GM12878 (cell line): ENCODE data around the gene DNMT3B. TPM values are rescaled to one million over a fixed set of nuclear protein-coding genes. Genes with fewer than 3 reads are reported as not detected.

Experiments used
- ATAC-seq: fragments of 200-7000 bp; cut with Tn5 transposase; 3 replicates; pipeline ENCODE4 v1.9.1; 2020; ENCODE audit warnings: mild to moderate bottlenecking, moderate library complexity
- BruUV-seq: library from RNA; stranded (reverse); fragments of 400-500 nt; replicated peaks from 2 replicates; lab custom pipeline; 2021; lab: Mats Ljungman, UMichigan
- CTCF ChIA-PET: fragments of 300-600 bp; sonication (Branson Sonifier 250); formaldehyde crosslinking; extraction: SDS; loops from one replicate; lab custom pipeline; 2021; ENCODE audit warnings: inconsistent platforms; lab: Yijun Ruan, JAX
- POLR2A ChIA-PET: fragments of 350-600 bp; formaldehyde crosslinking; extraction: SDS; loops from one replicate; lab custom pipeline; 2021; ENCODE audit warnings: inconsistent platforms; lab: Charles Lee
- RAD21 ChIA-PET: fragments of 300-600 bp; sonication (Branson Sonifier 250); formaldehyde crosslinking; loops from one replicate; lab custom pipeline; 2023; ENCODE audit warnings: antibody characterized with exemption; ENCODE audit not compliant: unreplicated experiment; lab: Charles Lee
- SMC1A ChIA-PET: fragments of 300-600 bp; sonication (Branson Sonifier 250); formaldehyde crosslinking; loops from one replicate; lab custom pipeline; 2023; ENCODE audit not compliant: unreplicated experiment, uncharacterized antibody; lab: Charles Lee
- DNase-seq: peaks from one replicate; pipeline ENCODE4 v3.0.0-alpha.2; 2011; ENCODE audit warnings: low read depth, low spot score
- FAIRE-seq: peaks from 3 replicates; lab custom pipeline; 2011; peaks lifted over from hg19 to GRCh38; lab: Jason Lieb, UNC
- H2AFZ ChIP-seq: 2 replicates; pipeline ENCODE4 v1.6.0; 2011; ENCODE audit warnings: low read depth, low read length, control low read depth; ENCODE audit not compliant: control insufficient read depth
- H3K27ac ChIP-seq: 2 replicates; pipeline ENCODE4 v1.5.1; 2011; ENCODE audit warnings: control low read depth; ENCODE audit not compliant: control insufficient read depth, insufficient read depth
- H3K27me3 ChIP-seq, 2 experiments: replicated peaks in 1 of 2; 2 replicates each; pipeline versions ENCODE4 v1.6.0 to v1.6.1; 2011; ENCODE audit warnings: low read length in 1 of 2; ENCODE audit not compliant: control insufficient read depth in 2 of 2, insufficient read depth in 2 of 2
- H3K36me3 ChIP-seq, 2 experiments: 2 replicates each; pipeline ENCODE4 v1.5.1; 2011; ENCODE audit warnings: low read length in 1 of 2; ENCODE audit not compliant: control insufficient read depth in 2 of 2, insufficient read depth in 2 of 2
- H3K4me1 ChIP-seq: 2 replicates; pipeline ENCODE4 v1.6.1; 2011; ENCODE audit warnings: mild to moderate bottlenecking, low read length, moderate library complexity, mixed read lengths; ENCODE audit not compliant: control insufficient read depth, insufficient read depth
- H3K4me2 ChIP-seq: 2 replicates; pipeline ENCODE4 v1.6.0; 2011; ENCODE audit warnings: control low read depth; ENCODE audit not compliant: control insufficient read depth, insufficient read depth
- H3K4me3 ChIP-seq: fragments of 200-600 bp; sonication (generic); 2 replicates; pipeline ENCODE4 v1.5.1; 2016
- H3K79me2 ChIP-seq: 2 replicates; pipeline ENCODE4 v1.6.0; 2011; ENCODE audit warnings: low read length; ENCODE audit not compliant: control insufficient read depth, insufficient read depth
- H3K9ac ChIP-seq: 2 replicates; pipeline ENCODE4 v1.8.0; 2011; ENCODE audit warnings: low read length, control low read depth, mixed read lengths; ENCODE audit not compliant: control insufficient read depth, insufficient read depth
- H3K9me3 ChIP-seq: replicated peaks from 3 replicates; pipeline ENCODE4 v1.5.1; 2011; ENCODE audit warnings: mild to moderate bottlenecking, low read length; ENCODE audit not compliant: control insufficient read depth, insufficient read depth
- H4K20me1 ChIP-seq: 2 replicates; pipeline ENCODE4 v1.6.0; 2011; ENCODE audit not compliant: control insufficient read depth, insufficient read depth
- ATF2 ChIP-seq: IDR thresholded peaks from 2 replicates; pipeline ENCODE4 v1.6.1; 2012; ENCODE audit warnings: low read length, inconsistent platforms
- EP300 ChIP-seq, 2 experiments: fragments of 150-350 bp in 1 of 2; IDR thresholded peaks; 2 replicates each; pipeline ENCODE4 v1.6.1; 2011 to 2012; ENCODE audit warnings: low read depth in 2 of 2, low read length in 2 of 2, borderline replicate concordance in 1 of 2, improper control_type of control experiment in 1 of 2, inconsistent platforms in 1 of 2; ENCODE audit not compliant: control insufficient read depth in 1 of 2
- ESRRA ChIP-seq: IDR thresholded peaks from 2 replicates; pipeline ENCODE4 v1.6.1; 2012; ENCODE audit warnings: mild to moderate bottlenecking, low read length, improper control_type of control experiment
- IKZF2 ChIP-seq, 2 experiments: fragments of 450-650 bp; IDR thresholded peaks; 2 replicates each; pipeline ENCODE4 v1.6.1; 2017; ENCODE audit warnings: mild to moderate bottlenecking in 2 of 2, moderate library complexity in 2 of 2
- LARP7 ChIP-seq: fragments of 450-650 bp; IDR thresholded peaks from 2 replicates; pipeline ENCODE4 v1.6.1; 2017; ENCODE audit warnings: mild to moderate bottlenecking
- SMAD1 ChIP-seq: fragments of 450-650 bp; IDR thresholded peaks from 2 replicates; pipeline ENCODE4 v1.6.1; 2018; ENCODE audit warnings: mild to moderate bottlenecking, low read depth; ENCODE audit not compliant: partially characterized antibody
- SMARCA5 ChIP-seq: fragments of 450-650 bp; IDR thresholded peaks from 2 replicates; pipeline ENCODE4 v1.6.1; 2017; ENCODE audit warnings: mild to moderate bottlenecking
- ZNF24 ChIP-seq: fragments of 450-650 bp; IDR thresholded peaks from 2 replicates; pipeline ENCODE4 v1.6.1; 2017; ENCODE audit warnings: antibody characterized with exemption, mild to moderate bottlenecking
- ZNF687 ChIP-seq: fragments of 450-650 bp; IDR thresholded peaks from 2 replicates; pipeline ENCODE4 v1.6.1; 2017; ENCODE audit warnings: mild to moderate bottlenecking, moderate library complexity
- WGBS: methylation state at CpG from one replicate; pipeline ENCODE4 v1.1.6; 2016; ENCODE audit warnings: low lambda C conversion rate; ENCODE audit not compliant: insufficient replicate concordance, insufficient coverage; ENCODE audit errors: missing lambda C conversion rate; 5-methylcytosine and 5-hydroxymethylcytosine counted together
- in situ Hi-C: fragments of 300-500 bp; cut with MboI; formaldehyde crosslinking; loops from 9 replicates; pipeline ENCODE4 v1.14.3; 2018; ENCODE audit warnings: mixed read lengths
- intact Hi-C: fragments of 100-400 bp; cut with micrococcal nuclease; formaldehyde crosslinking; loops from one replicate; pipeline ENCODE4 v1.14.2; 2022; ENCODE audit not compliant: unreplicated experiment
- polyA plus RNA-seq, 11 experiments: library from polyadenylated mRNA; depleted of rRNA in 4 of 11; unstranded in 6 of 11; stranded (reverse) in 5 of 11; fragments of >200 nt; fragmentation: Nextera tagmentation in 4 of 11; fragmentation: Illumina TruSeq in 1 of 11; extraction: Ambion mirVana in 4 of 11; extraction: Trizol in 1 of 11; gene quantifications; 1 replicate in 1 of 11; 2 replicates in 10 of 11; pipeline versions ENCODE4 v1.2.1 to v1.2.3, GENCODE V29; 2011 to 2016; ENCODE audit warnings: inconsistent platforms in 2 of 11, missing spikeins in 2 of 11, low read depth in 1 of 11
- total RNA-seq, 4 experiments: library from RNA; depleted of rRNA in 3 of 4; stranded (reverse); fragments of >200 nt in 3 of 4; fragmentation: Illumina TruSeq in 1 of 4; extraction: Trizol in 1 of 4; gene quantifications; 2 replicates each; pipeline versions ENCODE4 v1.2.1 to v1.2.3, GENCODE V29; 2013 to 2021

DNMT3B gene
- total and polyA plus RNA-seq, 10 of the 15 experiments (the other 5 are each of a cell fraction or from before 2014, with no cell fraction given): 0.23 to 1.9 (median 1.1) TPM

- no peak overlapping the region for H3K4me3 ChIP-seq
- TF ChIP-seq IKZF2 (IDR thresholded peaks at IDR 0.05): no peak
- TF ChIP-seq SMAD1: no peak
- no peaks in the 10 kb centered on the region for H3K79me2 ChIP-seq
- WGBS: 65% methylated on average over 6 of the region's 6 CpGs
- in situ Hi-C loops: no loop called here
- FAIRE-seq (no peak), DNase-seq (no peak), ATAC-seq (no peak)
- no peaks in the 10 kb centered on the region for H3K9me3 ChIP-seq
- SMC1A ChIA-PET: interaction anchor here (0.7 kb wide), 1 partner anchor 10 kb away, joined by 3 read pairs; no protein-coding TSS in a partner anchor
- H3K9ac ChIP-seq: no peak overlapping the region
- no peaks in the 10 kb centered on the region for H4K20me1 ChIP-seq
- H3K27me3 ChIP-seq: no peaks in the 10 kb centered on the region; a peak in 1 of 4 replicates
- no peak overlapping the region for H3K27ac ChIP-seq
- intact Hi-C loops: no loop called here
- BruUV-seq: no TSS peak
- H3K4me1 ChIP-seq: no peaks in the 10 kb centered on the region
- POLR2A ChIA-PET: interaction anchor here (1.0 kb wide), 1 partner anchor 8 kb away, joined by 3 read pairs; no protein-coding TSS in a partner anchor
- RAD21 ChIA-PET: no interaction called here
- no peak overlapping the region for H2AFZ ChIP-seq
- no peaks in the 10 kb centered on the region for H3K36me3 ChIP-seq
- CTCF ChIA-PET: no interaction called here
- H3K4me2 ChIP-seq: no peak overlapping the region
These were observed 49.7 kb downstream of the DNMT3B start for GRCh38 chr20:32811886-32812285.

GRCh38 chr20:32819992-32820697 is 58.0 kb downstream of the DNMT3B start:
- RAD21 ChIA-PET: interaction anchor here (1.3 to 2.8 kb wide), 3 partner anchors 25 to 30 kb away, joined by 3 to 14 read pairs (median 10); no protein-coding TSS in a partner anchor
- Histone ChIP-seq H3K27me3 (no peaks in the 10 kb centered on the region), H3K9me3 (no peaks in the 10 kb centered on the region), H3K4me2 (peak overlapping the region; percentile 83), H3K9ac (peak overlapping the region; percentile 82), H3K79me2 (peaks cover 54% of the 10 kb centered on the region), H4K20me1 (peaks cover 10% of the 10 kb centered on the region), H2AFZ (peak overlapping the region; percentile 69), H3K4me3 (peak overlapping the region; percentile 79), H3K27ac (peak overlapping the region; percentile 63), H3K4me1 (peaks cover 6% of the 10 kb centered on the region), H3K36me3 (no peaks in the 10 kb centered on the region)
- POLR2A ChIA-PET: interaction anchor here (0.6 to 1.5 kb wide), 5 partner anchors 10 to 77 kb away, joined by 3 to 5 read pairs (median 3); partner anchors contain the start of gene COMMD7
- SMC1A ChIA-PET: interaction anchor here (0.9 to 1.9 kb wide), 6 partner anchors 13 to 57 kb away, joined by 3 to 7 read pairs (median 4); no protein-coding TSS in a partner anchor
- FAIRE-seq (no peak), ATAC-seq (peak; percentile 88), DNase-seq (no peak)
- intact Hi-C loops (no loop called here), in situ Hi-C loops (no loop called here)
- CTCF ChIA-PET: interaction anchor here (0.7 to 1.7 kb wide), 8 partner anchors 10 to 148 kb away, joined by 3 to 7 read pairs (median 4); no protein-coding TSS in a partner anchor
- WGBS: under 1% methylated on average over 16 of the region's 58 CpGs
- BruUV-seq: TSS peak; percentile 70
- TF ChIP-seq ZNF687 (peak; percentile 29; the same call in 1 of the 2 replicates), ESRRA (peak; percentile 91; the same call in 1 of the 2 replicates), ZNF24 (peak; percentile 31; the same call in 1 of the 2 replicates), LARP7 (0 out of 2 replicates have a peak, but pooled peaks have one; percentile 36), SMARCA5 (peak; percentile 71), ATF2 (no peak), EP300 (IDR thresholded peaks at IDR 0.05; ENCODE audit: borderline replicate concordance in 1 of 2, control insufficient read depth in 1 of 2, low read depth in 2 of 2, low read length in 2 of 2) (no peak)
